ENCODE results near the gene CDH15.
"Not testable (repeated sequence)": the region's sequence is repeated elsewhere in the genome, so short reads cannot be mapped to it uniquely, and the experiment has no call there.

Gene CDH15

DNA sequence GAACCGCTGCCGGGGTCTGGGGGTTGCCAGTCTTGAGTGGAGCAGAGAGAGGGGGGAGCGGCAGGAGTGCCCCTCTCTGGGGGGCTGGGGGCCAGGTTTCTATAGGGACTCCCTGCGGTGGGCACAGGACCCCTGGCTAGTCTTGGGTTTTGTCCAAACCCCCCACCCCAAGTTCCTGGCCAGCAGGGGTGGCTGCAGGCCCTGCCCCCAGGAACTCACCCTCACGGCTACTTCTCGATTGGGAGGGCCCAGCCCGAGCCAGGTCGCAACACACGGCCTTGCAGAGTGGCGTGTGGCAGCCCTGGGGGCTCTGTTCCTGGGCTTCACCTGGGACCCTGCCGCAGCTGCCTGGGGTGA, 601 bp downstream of the CDH15 start:
- no peak for DNase-seq (ENCODE audit: low read depth, low spot score)

DNA sequence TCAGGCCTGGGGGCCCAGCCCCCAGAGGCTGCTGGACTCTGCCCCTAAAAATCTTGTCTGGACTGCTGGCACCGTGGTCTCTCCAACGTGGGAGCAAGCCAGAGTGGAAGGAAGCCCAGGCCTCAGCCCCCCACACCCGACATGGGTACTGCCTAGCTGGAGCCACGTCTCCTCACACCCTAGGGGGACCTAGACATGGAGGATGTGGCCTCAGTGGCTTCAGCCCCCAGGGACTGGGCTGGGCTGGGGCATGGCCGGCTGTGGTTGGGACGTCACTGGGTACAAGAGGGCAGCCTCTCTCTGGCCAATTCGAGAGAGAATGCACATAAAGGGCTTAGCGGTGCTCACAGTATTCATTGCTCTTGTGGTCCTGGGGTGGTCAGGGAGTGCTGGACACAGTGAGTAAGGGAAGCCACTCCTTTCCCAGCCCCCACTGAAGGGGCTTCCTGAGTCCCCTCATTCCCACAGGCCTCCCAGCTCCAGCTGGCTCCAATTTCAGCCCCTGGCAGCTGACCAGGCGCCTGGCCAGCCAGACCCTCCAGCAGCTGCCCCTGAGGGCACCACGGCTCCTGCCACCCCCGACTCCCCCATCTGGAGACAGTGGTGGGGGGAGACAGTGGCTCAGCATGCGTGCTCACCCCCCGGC, 1.1 kb downstream of the CDH15 start:
- no peak for DNase-seq (ENCODE audit: low read depth, low spot score)

DNA sequence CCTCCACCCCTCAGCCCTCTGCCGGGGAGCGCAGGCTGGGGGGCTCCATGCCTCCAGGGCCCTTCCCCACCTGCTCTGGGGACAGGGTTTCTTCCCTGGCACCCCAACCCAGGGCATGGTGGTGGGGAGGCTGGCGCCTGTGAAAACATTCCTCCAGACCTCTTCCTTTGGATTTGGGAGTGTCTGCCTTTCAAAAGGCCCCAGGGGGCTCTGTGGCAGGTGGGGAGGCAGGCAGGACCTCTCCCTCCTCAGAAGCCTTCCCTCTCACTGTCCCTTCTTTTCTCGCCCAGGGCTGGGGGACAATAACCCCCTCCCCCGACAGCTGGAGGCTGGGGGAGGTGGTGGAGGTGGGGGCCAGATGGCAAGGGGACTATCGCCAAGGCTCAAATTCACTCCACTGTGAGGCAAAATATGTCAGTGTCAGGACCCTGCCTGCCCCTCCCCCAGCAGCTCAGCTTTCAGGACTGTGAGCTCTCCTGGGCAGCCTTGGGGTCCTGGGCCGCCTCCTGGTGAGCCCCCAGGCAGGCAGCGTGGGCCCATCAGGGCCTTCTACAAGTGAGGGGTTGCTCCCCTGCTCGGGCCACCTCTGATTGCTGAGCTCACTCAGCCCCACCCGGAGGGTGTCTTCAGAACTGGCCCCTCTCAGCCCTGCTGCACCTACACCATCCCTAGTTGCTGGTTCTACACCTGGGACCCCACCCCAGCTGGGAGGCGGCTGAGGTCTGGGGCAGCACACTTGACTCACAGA, 1.8 kb downstream of the CDH15 start:
- no peak for DNase-seq (ENCODE audit: low read depth, low spot score)

GRCh38 chr16:89174055-89174827, 2.7 kb downstream of the CDH15 start:
- no peak for DNase-seq (ENCODE audit: low read depth, low spot score)

- no peak for DNase-seq (ENCODE audit: low read depth, low spot score)
Observed at GRCh38 chr16:89174877-89175276, 3.3 kb downstream of the CDH15 start.

GRCh38 chr16:89175280-89176146, 4.0 kb downstream of the CDH15 start:
- no peak for DNase-seq (ENCODE audit: low read depth, low spot score)

DNA sequence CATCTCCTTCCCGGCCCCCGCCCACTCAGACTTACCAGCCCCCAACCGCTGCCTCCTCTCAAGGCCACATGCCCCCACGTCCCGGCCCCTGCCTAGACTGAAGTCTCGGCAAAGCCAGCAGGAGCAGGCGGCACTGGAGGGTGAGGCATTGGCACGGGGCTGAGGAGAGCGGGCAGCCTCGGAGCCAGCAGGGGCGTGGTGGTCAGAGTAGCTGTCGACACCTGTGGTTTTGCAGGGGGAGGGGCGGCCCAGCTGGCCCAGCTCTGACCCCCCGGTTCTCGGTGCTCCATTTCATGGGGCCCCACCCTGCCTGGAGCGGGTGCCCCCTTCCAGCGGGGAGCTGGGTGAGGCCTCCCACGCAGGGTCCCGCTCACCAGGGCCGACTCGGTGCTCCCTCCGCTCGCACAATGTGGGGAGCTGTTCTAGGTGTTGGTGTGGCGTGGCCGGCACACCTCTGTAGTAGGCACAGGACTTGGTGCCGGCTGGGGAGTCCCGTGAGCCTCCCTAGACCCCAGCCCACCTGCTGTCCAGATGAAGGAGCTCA, 4.7 kb downstream of the CDH15 start:
- no peak for DNase-seq (ENCODE audit: low read depth, low spot score)

GRCh38 chr16:89176717-89177116, 5.2 kb downstream of the CDH15 start:
- no peak for DNase-seq (ENCODE audit: low read depth, low spot score)

DNA sequence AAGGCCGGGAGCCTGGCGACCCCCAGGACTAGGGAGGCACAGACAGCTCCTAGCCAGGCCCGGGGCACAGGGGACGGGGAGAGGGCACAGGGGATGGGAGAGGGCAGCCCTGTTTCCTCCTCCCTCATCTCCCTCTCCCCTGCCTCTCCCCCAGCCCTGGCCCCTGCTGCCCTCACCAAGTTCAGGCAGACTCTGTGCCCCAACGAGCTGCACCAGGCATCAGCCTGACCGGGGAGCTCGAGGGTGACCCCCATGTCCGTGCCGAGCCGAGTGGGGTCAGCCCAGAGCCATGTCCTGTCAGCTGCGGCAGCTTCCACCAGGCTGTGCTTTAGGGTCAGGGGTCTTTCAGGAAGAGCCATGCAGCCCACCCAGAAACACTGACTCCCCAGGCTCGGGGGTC, 6.0 kb downstream of the CDH15 start:
- DNase-seq (ENCODE audit: low read depth, low spot score): no peak

DNA sequence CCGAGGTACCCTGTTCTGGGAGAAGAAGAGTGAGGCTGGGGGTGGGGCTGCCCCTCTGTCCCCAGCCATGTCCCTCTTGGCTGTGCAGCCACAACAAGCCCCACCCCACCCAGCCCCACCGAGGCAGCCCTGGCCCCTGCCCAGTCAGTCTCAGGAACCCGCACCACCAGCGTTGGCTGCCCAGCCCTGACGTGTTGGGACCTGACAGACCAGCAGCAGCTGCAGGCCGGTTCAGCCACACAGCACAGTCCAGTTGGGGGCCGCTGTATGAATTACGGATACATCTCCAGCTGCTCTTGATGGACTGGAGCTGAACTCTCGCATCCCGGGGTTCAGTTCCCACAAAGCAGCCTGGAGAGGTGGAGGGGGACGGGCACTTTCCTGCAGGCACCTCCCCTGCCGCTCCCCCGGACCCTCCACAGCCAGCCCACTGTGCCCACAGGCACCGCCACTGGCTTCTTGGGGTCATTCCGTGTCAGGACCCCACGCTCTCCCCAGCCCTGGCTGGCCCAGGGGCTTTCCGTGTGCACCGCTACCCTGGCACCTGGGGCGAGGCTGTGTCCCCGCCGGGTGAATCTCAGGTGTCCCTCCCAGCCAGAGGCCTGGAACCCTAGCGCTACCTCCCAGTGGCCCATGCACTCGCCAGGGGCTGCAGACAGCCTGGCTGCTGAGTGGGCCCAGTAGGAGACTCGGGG, 7.1 kb downstream of the CDH15 start:
- DNase-seq (ENCODE audit: low read depth, low spot score): no peak

DNA sequence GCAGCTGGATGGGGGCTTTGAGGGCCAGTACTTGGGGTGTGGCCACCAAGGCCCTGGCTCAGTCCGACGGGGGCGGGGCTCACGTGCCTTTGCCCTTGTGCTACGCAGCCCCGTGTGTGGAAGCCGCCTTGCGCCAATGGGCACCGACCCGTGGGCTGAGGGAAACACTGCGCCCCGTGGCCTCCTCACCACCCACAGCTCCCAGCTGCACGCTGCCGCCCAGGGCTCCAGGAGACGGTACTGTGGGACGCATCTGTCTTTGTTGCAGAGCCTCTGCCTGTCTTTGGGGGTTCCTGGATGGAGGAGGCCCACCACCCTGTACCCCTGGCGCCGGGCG, 7.6 kb downstream of the CDH15 start:
- DNase-seq (ENCODE audit: low read depth, low spot score): no peak

- no peak for DNase-seq (ENCODE audit: low read depth, low spot score)
Observed at GRCh38 chr16:89179656-89180315, 8.2 kb downstream of the CDH15 start.

DNA sequence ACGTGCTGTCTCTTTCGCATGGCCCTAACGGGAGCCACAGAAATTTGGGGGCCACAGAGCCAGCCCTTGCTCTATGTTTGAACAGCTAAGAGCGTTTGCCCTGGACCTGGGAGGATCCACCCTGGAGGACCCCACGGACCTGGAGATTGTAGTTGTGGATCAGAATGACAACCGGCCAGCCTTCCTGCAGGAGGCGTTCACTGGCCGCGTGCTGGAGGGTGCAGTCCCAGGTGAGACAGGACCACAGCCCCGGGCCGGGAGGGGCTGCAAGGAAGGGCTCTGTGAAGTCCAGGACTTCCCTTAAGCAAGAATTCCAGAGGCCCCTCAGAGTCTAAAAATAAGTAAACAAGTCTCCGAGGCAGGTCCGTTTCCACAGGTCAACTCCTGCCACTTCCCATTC, 11.9 kb downstream of the CDH15 start:
- no peak for DNase-seq (ENCODE audit: low read depth, low spot score)

- no peak for DNase-seq (ENCODE audit: low read depth, low spot score)
Observed at GRCh38 chr16:89183975-89184676, 12.6 kb downstream of the CDH15 start.

DNA sequence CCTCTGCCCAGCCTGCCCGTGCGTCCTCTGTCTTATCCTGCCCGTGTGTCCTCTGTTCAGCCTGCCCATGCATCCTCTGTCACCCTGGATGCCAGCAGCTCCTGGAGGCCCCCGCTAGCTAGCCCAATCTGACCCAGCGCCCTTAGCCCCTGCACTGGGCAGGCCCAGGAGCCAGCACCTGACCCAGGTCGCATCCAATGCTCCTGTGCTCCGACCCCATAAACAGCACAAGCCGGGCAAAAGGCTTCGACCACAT, 13.1 kb downstream of the CDH15 start:
- no peak for DNase-seq (ENCODE audit: low read depth, low spot score)

DNA sequence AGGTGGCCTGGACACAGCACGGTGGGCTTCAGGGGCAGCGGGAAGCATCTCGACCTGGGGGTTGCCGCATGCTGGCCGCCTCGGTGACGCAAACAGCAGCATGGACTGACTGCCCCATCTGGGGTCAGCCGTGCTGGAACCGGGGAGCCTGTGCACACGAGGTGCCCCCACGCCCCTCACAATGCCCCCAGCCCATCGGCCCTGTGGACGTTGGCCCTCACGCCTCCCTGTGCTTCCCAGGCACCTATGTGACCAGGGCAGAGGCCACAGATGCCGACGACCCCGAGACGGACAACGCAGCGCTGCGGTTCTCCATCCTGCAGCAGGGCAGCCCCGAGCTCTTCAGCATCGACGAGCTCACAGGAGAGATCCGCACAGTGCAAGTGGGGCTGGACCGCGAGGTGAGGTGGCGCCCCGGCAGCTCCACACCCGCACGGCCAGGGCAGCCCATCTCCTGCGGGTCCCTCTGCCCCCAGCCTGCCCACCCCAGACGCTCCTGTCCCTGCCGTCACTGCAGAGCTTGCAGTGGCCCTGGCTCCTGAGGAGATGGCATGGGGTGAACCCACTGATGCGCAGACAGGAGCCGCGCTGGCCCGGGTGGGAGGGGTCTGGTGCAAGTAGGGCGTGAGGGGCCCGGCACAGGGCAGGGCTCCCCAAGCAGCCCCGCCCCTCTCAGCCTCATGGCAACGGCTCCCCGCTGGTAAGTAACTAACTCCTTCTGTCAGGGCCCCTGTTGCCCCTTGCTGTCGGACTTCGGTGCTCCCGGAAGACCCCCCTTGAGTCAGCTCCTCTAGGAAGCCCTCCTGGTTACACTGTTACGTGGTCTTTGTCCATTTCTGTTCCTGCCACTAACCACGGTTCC, 13.6 kb downstream of the CDH15 start:
- DNase-seq (ENCODE audit: low read depth, low spot score): no peak

GRCh38 chr16:89185887-89186592, 14.5 kb downstream of the CDH15 start:
- not testable (repeated sequence) for DNase-seq (ENCODE audit: low read depth, low spot score)

GRCh38 chr16:89186593-89187031, 15.1 kb downstream of the CDH15 start:
- DNase-seq (ENCODE audit: low read depth, low spot score): not testable (repeated sequence)
